GM18873 (cell line): Measurements from ENCODE around the gene PDHX.
A peak's percentile ranks its signal among the peaks of the same experiment; 100 is the strongest.
"Not testable (repeated sequence)": the region's sequence is repeated elsewhere in the genome, so short reads cannot be mapped to it uniquely, and the experiment has no call there.

Source experiments
- ATAC-seq: cut with Tn5 transposase; IDR thresholded peaks from one replicate; pipeline ENCODE4 v1.9.1; 2021; ENCODE audit warnings: mild to moderate bottlenecking, moderate library complexity, moderate number of reproducible peaks; ENCODE audit not compliant: unreplicated experiment, low FRiP score

Gene PDHX

DNA sequence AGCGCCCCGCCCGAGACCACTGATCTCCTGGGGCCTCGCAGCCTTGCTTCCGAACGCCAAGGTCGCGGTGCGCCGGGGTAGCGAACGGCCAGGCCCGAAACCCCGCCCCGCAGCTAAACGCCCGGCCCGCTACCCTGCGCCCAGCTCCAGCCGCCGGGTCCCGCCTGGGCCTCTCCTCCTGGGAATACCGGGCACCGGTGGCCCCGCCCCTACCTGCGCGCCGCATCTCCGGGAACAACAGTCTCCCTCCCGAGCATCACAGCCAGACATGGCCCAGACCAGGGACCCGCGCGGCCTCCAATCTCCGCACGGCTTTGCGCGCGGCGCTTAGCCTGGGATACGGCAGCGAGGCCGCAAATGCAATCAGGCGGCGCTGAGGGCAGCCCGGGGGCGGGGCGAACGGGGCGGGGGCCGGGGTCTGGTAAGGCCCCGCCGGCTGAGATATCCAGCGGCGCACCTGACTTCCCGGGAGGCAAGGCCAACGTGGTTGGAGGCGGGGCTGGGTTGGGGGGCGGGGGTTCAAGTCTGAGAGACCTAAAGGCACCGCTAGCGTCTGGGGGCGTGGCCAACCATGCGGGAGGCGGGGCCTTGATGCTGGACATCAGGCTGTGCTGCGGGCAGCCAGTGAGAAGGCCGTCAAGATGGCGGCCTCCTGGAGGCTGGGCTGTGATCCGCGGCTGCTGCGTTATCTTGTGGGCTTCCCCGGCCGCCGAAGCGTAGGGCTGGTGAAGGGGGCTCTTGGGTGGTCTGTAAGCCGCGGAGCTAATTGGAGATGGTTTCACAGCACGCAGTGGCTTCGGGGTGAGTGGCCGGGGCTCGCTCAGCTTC lies at the start of gene PDHX, which contains the start of gene APIP:
Gene PDHX (plus strand): TSS at position 604 of the 828 bp plus-strand sequence. CDS start 38 bp downstream, at position 642.
Gene APIP (minus strand): TSS at position 365 of the 828 bp plus-strand sequence. CDS start 95 bp downstream, at position 270.
- ATAC-seq, result peak; percentile 88

GRCh38 chr11:34869425-34869824 lies 47.0 kb upstream of the PDHX start:
- ATAC-seq, result no peak

DNA sequence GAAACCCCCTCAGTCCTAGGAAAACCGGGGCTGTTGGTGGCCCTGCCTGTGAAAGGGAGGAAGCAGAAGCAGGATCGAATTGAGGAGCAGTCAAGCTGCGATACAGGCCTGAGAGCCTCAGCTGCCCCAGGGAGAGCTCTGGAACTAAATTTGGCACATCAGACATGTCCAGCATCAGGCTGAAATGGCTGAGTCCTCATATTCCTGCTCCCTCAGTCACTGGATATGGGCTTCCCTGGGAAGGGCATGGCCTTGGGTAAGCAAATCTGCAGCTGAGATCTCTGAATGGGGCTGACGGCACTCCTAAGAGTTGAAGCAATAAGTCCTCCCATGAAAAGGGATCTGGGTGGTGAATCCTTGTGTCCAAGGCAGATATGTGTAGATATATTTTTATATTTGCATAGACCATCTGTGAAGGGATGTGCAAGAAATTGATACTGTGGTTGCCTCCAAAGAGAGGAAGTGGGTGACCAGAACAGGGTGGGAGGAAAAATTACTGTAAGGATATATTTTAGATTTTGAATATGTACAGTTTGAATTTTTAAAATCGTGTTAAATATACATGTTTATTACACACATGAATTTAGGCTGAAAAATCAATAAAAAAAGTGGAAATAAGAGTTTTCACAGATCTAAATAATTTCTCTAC lies 45.7 kb upstream of the PDHX start:
- no peak for ATAC-seq

- ATAC-seq, result no peak
Observed at GRCh38 chr11:34874202-34874601, 42.2 kb upstream of the PDHX start.

DNA sequence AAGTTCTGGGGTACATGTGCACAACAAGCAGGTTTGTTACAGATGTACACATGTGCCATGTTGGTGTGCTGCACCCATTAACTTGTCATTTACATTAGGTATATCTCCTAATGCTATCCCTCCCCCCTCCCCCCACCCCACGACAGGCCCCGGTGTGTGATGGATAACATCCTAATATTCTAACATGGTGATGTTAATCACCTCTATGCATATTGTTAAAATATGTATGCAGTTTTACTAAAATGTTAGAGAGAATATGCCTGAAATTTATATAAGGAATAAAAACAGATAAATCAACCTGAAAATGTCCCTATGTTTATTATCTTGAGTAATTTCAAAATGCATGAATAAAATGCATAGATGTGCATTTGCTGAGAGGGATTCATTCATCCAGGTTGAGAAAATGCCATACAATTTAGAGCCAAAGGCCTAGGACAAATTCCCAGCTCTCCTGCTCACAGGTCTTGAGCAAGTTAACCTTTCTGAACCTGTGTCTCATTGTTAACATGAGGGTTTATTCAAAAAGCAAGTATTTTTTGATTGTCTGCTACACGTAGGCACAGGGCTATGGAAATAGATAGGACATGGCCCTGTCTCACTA lies 38.9 kb upstream of the PDHX start:
- ATAC-seq, result no peak

DNA sequence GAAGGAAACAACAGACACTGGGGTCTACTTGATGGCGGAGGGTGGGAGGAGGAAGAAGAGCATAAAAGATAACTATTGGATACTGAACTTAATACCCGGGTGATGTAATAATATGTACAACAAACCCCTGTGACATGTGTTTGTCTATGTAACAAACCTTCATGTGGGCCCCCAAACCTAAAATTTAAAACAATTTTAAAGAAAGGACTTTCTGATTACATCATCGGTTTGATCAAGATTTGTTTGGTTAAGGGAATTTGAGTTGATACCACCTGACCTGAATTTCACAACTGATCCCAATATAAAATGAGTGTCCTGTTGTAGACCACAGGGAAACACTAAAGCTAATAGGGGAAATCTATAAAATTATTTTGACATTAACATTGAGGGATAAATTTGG lies 34.5 kb upstream of the PDHX start:
- ATAC-seq, result no peak

DNA sequence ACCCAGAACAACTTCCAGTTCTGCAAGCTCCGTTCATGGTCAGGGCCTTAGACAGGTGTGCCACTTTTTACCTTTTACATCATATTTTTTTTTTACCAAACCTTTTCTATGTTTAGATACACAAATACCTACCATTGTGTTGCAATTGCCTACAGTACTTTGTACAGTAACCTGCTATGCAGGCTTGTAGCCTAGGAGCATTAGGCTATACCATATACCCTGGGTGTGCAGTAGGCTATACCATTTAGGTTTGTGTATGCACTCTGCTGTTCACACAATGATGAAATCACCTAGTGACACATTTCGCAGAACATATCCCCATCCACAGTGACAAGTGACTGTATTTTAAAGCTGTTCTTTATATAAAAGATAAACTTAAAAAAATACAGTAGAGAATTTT lies 29.8 kb upstream of the PDHX start:
- no peak for ATAC-seq

- ATAC-seq, result no peak
Observed at GRCh38 chr11:34887260-34887659, 29.2 kb upstream of the PDHX start.

- ATAC-seq, result no peak
Observed at GRCh38 chr11:34890089-34890488, 26.3 kb upstream of the PDHX start.

DNA sequence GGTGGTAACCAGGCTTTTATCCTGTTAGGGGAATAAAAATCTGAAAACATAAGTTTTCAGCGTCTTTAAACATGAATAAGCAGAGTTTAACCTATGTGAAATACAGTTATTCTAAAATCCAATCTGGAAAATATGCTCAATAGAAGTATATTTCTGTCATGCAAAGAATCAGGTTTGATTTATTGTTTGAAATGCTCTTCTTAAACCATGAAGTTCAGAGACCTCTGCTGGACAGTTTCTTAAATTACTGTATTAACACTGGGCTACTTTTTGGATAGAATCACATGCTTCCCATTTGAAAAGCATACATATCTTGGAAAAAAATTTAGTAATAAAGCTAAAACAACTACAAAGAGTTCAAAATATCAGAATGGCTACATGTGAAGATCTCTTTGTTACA lies 25.6 kb upstream of the PDHX start:
- ATAC-seq, result no peak

GRCh38 chr11:34891611-34892010 lies 24.8 kb upstream of the PDHX start:
- no peak for ATAC-seq

DNA sequence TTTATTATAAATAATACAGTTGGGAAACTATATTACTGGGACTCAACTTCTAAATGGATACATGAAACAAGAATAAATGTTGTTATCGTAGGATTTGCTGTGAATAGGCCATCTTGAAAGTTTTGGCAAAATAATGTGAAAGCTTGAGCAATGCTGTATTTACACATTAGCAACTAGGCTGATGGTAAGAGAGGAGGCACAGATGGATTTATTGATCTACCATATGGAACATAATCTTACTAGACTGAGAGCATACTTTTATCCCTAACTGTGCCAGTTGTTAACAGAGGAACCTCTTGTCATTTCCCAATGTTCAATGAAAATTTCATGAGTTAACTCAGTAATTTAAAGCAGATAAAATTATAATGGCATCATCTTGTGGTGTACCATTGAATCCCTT lies 23.0 kb upstream of the PDHX start:
- no peak for ATAC-seq

- not testable (repeated sequence) for ATAC-seq
Observed at GRCh38 chr11:34896191-34896590, 20.2 kb upstream of the PDHX start.

DNA sequence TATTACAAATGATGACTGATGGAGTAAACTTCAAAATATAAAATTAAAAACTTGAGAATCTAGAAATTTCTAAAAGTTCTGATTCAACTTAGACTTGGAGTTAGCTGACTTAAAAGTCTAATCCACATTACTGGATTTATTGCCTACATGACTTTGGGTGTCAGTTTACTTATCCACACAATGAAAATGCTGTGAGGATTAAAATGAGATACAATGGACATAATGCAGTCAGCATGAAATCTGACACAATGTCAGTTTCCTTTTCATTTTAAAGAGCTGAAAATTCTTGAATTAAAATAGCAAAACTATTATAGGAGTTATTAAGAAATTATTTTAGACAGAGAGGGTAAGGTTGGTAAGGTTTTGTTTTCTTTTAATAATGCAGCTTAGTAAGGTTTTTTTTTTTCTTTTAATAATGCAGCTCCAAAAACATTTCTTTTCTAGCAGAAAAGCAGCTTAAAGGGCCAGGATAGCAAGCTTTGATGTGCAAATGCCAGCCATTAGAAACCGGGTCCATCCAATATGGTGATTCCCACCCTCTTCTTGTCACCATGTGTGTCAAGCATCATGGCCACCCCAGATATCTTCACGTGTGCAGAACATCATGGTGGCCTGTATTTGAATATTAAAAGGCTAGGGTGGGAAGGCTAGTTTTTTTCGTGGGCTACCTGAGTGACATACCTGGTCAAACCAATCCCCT lies 19.1 kb upstream of the PDHX start:
- ATAC-seq, result no peak

GRCh38 chr11:34898474-34898873 lies 17.9 kb upstream of the PDHX start:
- no peak for ATAC-seq

DNA sequence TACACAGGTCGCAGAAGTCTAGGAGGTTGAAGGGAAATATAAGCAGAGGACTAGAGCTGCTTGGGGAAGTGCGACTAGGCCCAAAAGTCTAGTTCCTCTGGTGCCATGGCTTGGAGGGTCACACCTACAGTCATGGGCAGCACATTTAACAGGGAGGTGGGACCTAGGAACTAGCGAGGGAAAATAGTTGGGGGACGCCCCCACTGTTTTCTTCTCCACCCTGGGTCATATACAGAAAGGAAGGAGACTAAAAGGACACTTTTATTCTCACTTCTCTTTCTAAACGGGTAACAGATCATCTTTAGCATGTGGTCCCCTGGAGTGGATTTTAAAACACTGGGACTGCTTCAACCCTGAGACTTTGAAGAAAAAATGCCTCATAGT lies 16.8 kb upstream of the PDHX start:
- ATAC-seq, result no peak

DNA sequence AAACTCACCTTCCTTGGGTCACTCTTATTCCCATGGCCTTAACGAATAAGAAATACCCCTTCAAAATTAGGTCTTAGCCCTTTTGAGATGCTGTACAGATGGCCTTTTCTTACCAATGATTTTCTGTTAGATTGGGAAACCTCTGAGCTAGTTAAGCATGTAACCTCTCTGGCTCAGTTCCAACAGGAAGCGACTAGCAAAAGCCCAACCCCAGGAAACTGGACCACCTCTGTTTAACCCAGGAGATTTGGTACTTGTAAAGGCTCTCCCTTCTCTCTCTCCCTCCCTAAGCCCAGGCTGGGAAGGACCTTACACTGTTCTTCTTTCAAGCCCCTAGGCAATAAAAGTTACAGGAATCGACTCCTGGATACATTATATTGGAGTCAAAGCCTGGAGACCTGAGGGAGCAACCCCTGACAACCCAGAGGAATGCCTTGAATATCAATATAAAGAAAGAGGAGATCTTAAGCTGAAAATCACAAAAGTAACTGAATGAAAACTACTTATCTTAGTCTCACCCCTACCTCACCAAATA lies 11.9 kb upstream of the PDHX start:
- no peak for ATAC-seq

- no peak for ATAC-seq
Observed at GRCh38 chr11:34905666-34906065, 10.8 kb upstream of the PDHX start.

DNA sequence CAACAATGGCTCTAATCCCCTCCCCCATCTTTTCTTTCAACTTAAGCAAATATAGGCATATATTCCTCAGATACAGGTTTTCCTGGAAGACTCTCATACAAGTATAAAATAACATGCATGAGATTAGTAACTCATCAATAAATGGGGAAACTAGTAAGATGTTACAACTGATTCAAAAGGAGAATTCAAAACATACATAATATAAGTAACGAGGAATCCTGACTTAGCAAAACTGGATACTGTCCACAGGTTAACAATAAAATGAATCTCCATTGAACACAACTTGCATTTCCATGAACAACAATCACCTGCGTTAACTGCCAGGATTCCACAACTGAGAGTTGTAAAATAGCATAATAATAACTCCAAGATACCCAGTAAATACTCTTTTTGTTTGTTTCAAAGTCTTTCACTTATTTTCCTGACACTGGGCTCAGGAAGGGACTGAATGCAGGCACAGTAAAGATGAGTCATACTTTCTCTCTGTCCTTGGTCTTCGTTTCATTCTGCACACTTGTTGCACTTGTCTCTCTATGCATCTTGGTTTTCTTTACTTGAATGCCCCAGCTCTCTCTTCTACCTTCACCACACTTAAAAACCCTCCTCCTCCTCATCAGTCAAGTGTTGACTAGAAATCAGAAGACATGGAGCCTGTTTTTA lies 8.4 kb upstream of the PDHX start:
- ATAC-seq, result no peak

- no peak for ATAC-seq
Observed at GRCh38 chr11:34909415-34909814, 7.0 kb upstream of the PDHX start.
